Anterior cingulate cortex (tissue), 58 donors: Measurements from ENCODE around the gene MYO1B.

Experiments used
- DNase-seq, 58 donors: peaks; one replicate each; lab custom pipeline; 2025; lab: John Stamatoyannopoulos, UW

The MYO1B gene

GRCh38 chr2:191389288-191389687 lies 144.1 kb downstream of the MYO1B start:
- no peak for DNase-seq

- no peak for DNase-seq
Measured at GRCh38 chr2:191391171-191391570, 146.0 kb downstream of the MYO1B start.

GRCh38 chr2:191394043-191394442 lies 148.8 kb downstream of the MYO1B start:
- DNase-seq: no peak

GRCh38 chr2:191396794-191397193 lies 151.6 kb downstream of the MYO1B start:
- DNase-seq: no peak

GRCh38 chr2:191399601-191400000 lies 154.4 kb downstream of the MYO1B start:
- no peak for DNase-seq

GRCh38 chr2:191401287-191401686 lies 156.1 kb downstream of the MYO1B start:
- DNase-seq: no peak

GRCh38 chr2:191402966-191403565 lies 157.9 kb downstream of the MYO1B start:
- no peak for DNase-seq

- no peak for DNase-seq
Measured at GRCh38 chr2:191404568-191404991, 159.4 kb downstream of the MYO1B start.

- no peak for DNase-seq
Measured at GRCh38 chr2:191405546-191405945, 160.3 kb downstream of the MYO1B start.

- no peak for DNase-seq
Measured at GRCh38 chr2:191410646-191411436, 165.6 kb downstream of the MYO1B start.

GRCh38 chr2:191411472-191411871 lies 166.3 kb downstream of the MYO1B start:
- DNase-seq: no peak

- peak in 17 of 58 donors; percentile 0 to 54 (median 8) for DNase-seq
Measured at GRCh38 chr2:191412353-191412752, 167.1 kb downstream of the MYO1B start.

GRCh38 chr2:191415101-191415500 lies 169.9 kb downstream of the MYO1B start:
- DNase-seq: no peak

- no peak for DNase-seq
Measured at GRCh38 chr2:191415858-191416257, 170.7 kb downstream of the MYO1B start.

GRCh38 chr2:191417746-191418145 lies 172.5 kb downstream of the MYO1B start:
- no peak for DNase-seq

- no peak for DNase-seq
Measured at GRCh38 chr2:191421950-191422349, 176.7 kb downstream of the MYO1B start.

- no peak for DNase-seq
Measured at GRCh38 chr2:191427031-191427430, 181.8 kb downstream of the MYO1B start.

- no peak for DNase-seq
Measured at GRCh38 chr2:191428141-191428540, 182.9 kb downstream of the MYO1B start.

GRCh38 chr2:191430476-191430875 lies 185.3 kb downstream of the MYO1B start:
- DNase-seq: no peak

- DNase-seq: no peak
Measured at GRCh38 chr2:191432121-191432520, 186.9 kb downstream of the MYO1B start.

GRCh38 chr2:191434072-191434471 lies 188.9 kb downstream of the MYO1B start:
- DNase-seq: no peak

GRCh38 chr2:191435141-191435540 lies 189.9 kb downstream of the MYO1B start:
- no peak for DNase-seq
